H9 (cell line): ENCODE results near the gene RIOK3. TPM values are rescaled to one million over a fixed set of nuclear protein-coding genes. Genes with fewer than 3 reads are reported as not detected.

Experiments used
- DNase-seq: peaks from one replicate; pipeline ENCODE4 v3.0.0-alpha.2; 2017
- H2AFZ ChIP-seq: one replicate; pipeline ENCODE4 v1.6.1; 2013; ENCODE audit warnings: mild to moderate bottlenecking, low read length, control low read depth, moderate library complexity
- H2AK5ac ChIP-seq: 2 replicates; pipeline ENCODE4 v1.6.1; 2013; ENCODE audit warnings: low read length, control low read depth, mixed read lengths; ENCODE audit not compliant: insufficient read length
- H2BK120ac ChIP-seq: one replicate; pipeline ENCODE4 v1.6.1; 2013; ENCODE audit warnings: low read depth, mild to moderate bottlenecking, low read length, control low read depth, inconsistent platforms; ENCODE audit not compliant: poor library complexity, severe bottlenecking
- H2BK12ac ChIP-seq: 2 replicates; pipeline ENCODE4 v1.6.1; 2013; ENCODE audit warnings: low read length, control low read depth, mixed read lengths, low read depth; ENCODE audit not compliant: insufficient read length
- H2BK15ac ChIP-seq: 2 replicates; pipeline ENCODE4 v1.6.1; 2013; ENCODE audit warnings: low read depth, low read length, control low read depth
- H2BK20ac ChIP-seq: one replicate; pipeline ENCODE4 v1.6.1; 2013; ENCODE audit warnings: low read depth, mild to moderate bottlenecking, low read length, control low read depth, inconsistent platforms; ENCODE audit not compliant: poor library complexity, severe bottlenecking
- H2BK5ac ChIP-seq: 2 replicates; pipeline ENCODE4 v1.6.1; 2013; ENCODE audit warnings: low read length, control low read depth, mixed read lengths; ENCODE audit not compliant: insufficient read length
- H3K14ac ChIP-seq: 2 replicates; pipeline ENCODE4 v1.6.1; 2013; ENCODE audit warnings: low read length, control low read depth; ENCODE audit not compliant: insufficient read depth
- H3K18ac ChIP-seq: 2 replicates; pipeline ENCODE4 v1.6.1; 2013; ENCODE audit warnings: low read depth, mild to moderate bottlenecking, mixed read lengths, low read length, control low read depth; ENCODE audit not compliant: insufficient read length
- H3K23ac ChIP-seq: 2 replicates; pipeline ENCODE4 v1.6.1; 2013; ENCODE audit warnings: low read length, control low read depth, mixed read lengths, low read depth; ENCODE audit not compliant: insufficient read length
- H3K23me2 ChIP-seq: 2 replicates; pipeline ENCODE4 v1.6.1; 2013; ENCODE audit warnings: low read depth, mild to moderate bottlenecking, mixed read lengths, low read length, control low read depth; ENCODE audit not compliant: insufficient read length, poor library complexity, severe bottlenecking
- H3K27ac ChIP-seq: 2 replicates; pipeline ENCODE4 v1.5.1; 2013; ENCODE audit warnings: low read length, control low read depth, mixed read lengths, low read depth; ENCODE audit not compliant: insufficient read length
- H3K27me3 ChIP-seq: 2 replicates; pipeline ENCODE4 v1.6.1; 2013; ENCODE audit warnings: low read length, control low read depth, inconsistent platforms; ENCODE audit not compliant: insufficient read depth
- H3K4ac ChIP-seq: 2 replicates; pipeline ENCODE4 v1.6.1; 2013; ENCODE audit warnings: low read depth, mild to moderate bottlenecking, control low read depth, inconsistent platforms, low read length, moderate library complexity
- H3K4me1 ChIP-seq: 2 replicates; pipeline ENCODE4 v1.6.1; 2013; ENCODE audit warnings: low read length, control low read depth, inconsistent platforms; ENCODE audit not compliant: insufficient read depth
- H3K4me2 ChIP-seq: 2 replicates; pipeline ENCODE4 v1.6.1; 2013; ENCODE audit warnings: low read length, control low read depth, mixed read lengths; ENCODE audit not compliant: insufficient read length, insufficient read depth
- H3K56ac ChIP-seq: 2 replicates; pipeline ENCODE4 v1.6.1; 2013; ENCODE audit warnings: low read depth, mild to moderate bottlenecking, mixed read lengths, low read length, control low read depth; ENCODE audit not compliant: insufficient read length
- H3K79me1 ChIP-seq: 2 replicates; pipeline ENCODE4 v1.6.1; 2013; ENCODE audit warnings: low read depth, mild to moderate bottlenecking, moderate library complexity, low read length, control low read depth, inconsistent platforms; ENCODE audit not compliant: insufficient read depth, poor library complexity, severe bottlenecking
- H3K79me2 ChIP-seq: 2 replicates; pipeline ENCODE4 v1.6.1; 2013; ENCODE audit warnings: low read length, control low read depth, inconsistent platforms; ENCODE audit not compliant: insufficient read depth
- H3K9ac ChIP-seq: 2 replicates; pipeline ENCODE4 v1.6.1; 2013; ENCODE audit warnings: low read length, control low read depth, mixed read lengths; ENCODE audit not compliant: insufficient read length; ENCODE audit errors: extremely low read depth
- H3K9me3 ChIP-seq: one replicate; pipeline ENCODE4 v1.6.1; 2013; ENCODE audit warnings: low read depth, low read length, inconsistent platforms; ENCODE audit not compliant: control insufficient read depth
- H3T11ph ChIP-seq: one replicate; pipeline ENCODE4 v1.6.1; 2013; ENCODE audit warnings: mild to moderate bottlenecking, low read length, control low read depth, inconsistent platforms
- H4K20me1 ChIP-seq: one replicate; pipeline ENCODE4 v1.6.1; 2013; ENCODE audit not compliant: control insufficient read depth, insufficient read length, insufficient read depth
- H4K5ac ChIP-seq: 2 replicates; pipeline ENCODE4 v1.6.1; 2013; ENCODE audit warnings: low read depth, mild to moderate bottlenecking, mixed read lengths, low read length, control low read depth; ENCODE audit not compliant: insufficient read length
- H4K8ac ChIP-seq: replicated peaks from 2 replicates; pipeline ENCODE4 v1.6.1; 2013; ENCODE audit warnings: low read length, control low read depth, mixed read lengths, low read depth; ENCODE audit not compliant: insufficient read length
- H4K91ac ChIP-seq: 2 replicates; pipeline ENCODE4 v1.6.1; 2013; ENCODE audit warnings: low read depth, mild to moderate bottlenecking, moderate library complexity, mixed read lengths, low read length, control low read depth; ENCODE audit not compliant: insufficient read length
- H3K27ac Mint-ChIP-seq, 3 experiments: 2 replicates in 2 of 3; 3 replicates in 1 of 3; pipeline ENCODE4 v1.8.0; 2020 to 2021; ENCODE audit warnings: mixed read lengths in 3 of 3, mild to moderate bottlenecking in 1 of 3, moderate library complexity in 1 of 3
- H3K27me3 Mint-ChIP-seq: 2 replicates; pipeline ENCODE4 v1.8.0; 2021; ENCODE audit warnings: low read depth, mild to moderate bottlenecking, moderate library complexity, mixed read lengths
- H3K36me3 Mint-ChIP-seq, 3 experiments: 2 replicates in 2 of 3; 3 replicates in 1 of 3; pipeline ENCODE4 v1.8.0; 2020 to 2021; ENCODE audit warnings: low read depth in 3 of 3, mixed read lengths in 3 of 3; ENCODE audit not compliant: insufficient read depth in 1 of 3
- H3K4me1 Mint-ChIP-seq, 2 experiments: 2 replicates each; pipeline ENCODE4 v1.8.0; 2020; ENCODE audit warnings: mixed read lengths in 2 of 2
- H3K4me3 Mint-ChIP-seq, 2 experiments: 2 replicates in 1 of 2; 3 replicates in 1 of 2; pipeline ENCODE4 v1.8.0; 2020 to 2021; ENCODE audit warnings: mild to moderate bottlenecking in 2 of 2, mixed read lengths in 2 of 2, moderate library complexity in 1 of 2
- H3K9me3 Mint-ChIP-seq, 2 experiments: 2 replicates in 1 of 2; 3 replicates in 1 of 2; pipeline ENCODE4 v1.8.0; 2020; ENCODE audit warnings: mild to moderate bottlenecking in 2 of 2, mixed read lengths in 2 of 2, moderate library complexity in 1 of 2
- CTCF ChIP-seq: fragments of 200-600 bp; sonication (generic); conservative IDR thresholded peaks from 3 replicates; pipeline ENCODE4 v1.8.0; 2021; ENCODE audit warnings: antibody characterized with exemption, mild to moderate bottlenecking
- WGBS: extraction: QIAGEN DNeasy Blood & Tissue Kit; methylation state at CpG from one replicate; pipeline ENCODE4 v1.1.7; 2013; ENCODE audit warnings: missing lambda C conversion rate, low lambda C conversion rate, mixed read lengths; ENCODE audit not compliant: insufficient read length; ENCODE audit errors: extremely low coverage; 5-methylcytosine and 5-hydroxymethylcytosine counted together
- total RNA-seq: library from RNA; stranded (reverse); gene quantifications from 2 replicates; pipeline ENCODE4 v1.2.1, GENCODE V29; 2021

The RIOK3 gene
- total RNA-seq, 1 experiment from 2014 or later = 34.6 TPM

- Mint-ChIP-seq H3K9me3 (peaks cover 2 to 7% of the 10 kb centered on the region in 2 experiments; a peak in 3 of 5 replicates), H3K27me3 (peaks cover 4% of the 10 kb centered on the region; the same call in 1 of the 2 replicates), H3K27ac (no peak overlapping the region), H3K4me1 (0 out of 4 replicates have a peak, but pooled peaks cover 0 to 4% of the 10 kb centered on the region in 2 experiments), H3K4me3 (no peak overlapping the region), H3K36me3 (no peaks in the 10 kb centered on the region)
- Histone ChIP-seq H3K9ac (no peak overlapping the region), H3K4me1 (no peaks in the 10 kb centered on the region), H3K56ac (no peak overlapping the region), H4K8ac (no peak overlapping the region), H2BK5ac (no peak overlapping the region), H3T11ph (no peak overlapping the region), H4K5ac (no peak overlapping the region), H3K27ac (no peak overlapping the region), H2BK120ac (no peak overlapping the region), H3K18ac (no peak overlapping the region), H3K79me1 (no peaks in the 10 kb centered on the region), H3K4me2 (no peak overlapping the region), H2AK5ac (no peak overlapping the region), H4K20me1 (no peaks in the 10 kb centered on the region), H3K23ac (no peak overlapping the region), H3K23me2 (no peaks in the 10 kb centered on the region), H2BK15ac (no peak overlapping the region), H3K9me3 (no peaks in the 10 kb centered on the region), H3K4ac (no peak overlapping the region), H3K27me3 (no peaks in the 10 kb centered on the region), H2BK12ac (no peak overlapping the region), H3K14ac (no peak overlapping the region), H2BK20ac (no peak overlapping the region), H3K79me2 (no peaks in the 10 kb centered on the region), H2AFZ (no peak overlapping the region), H4K91ac (no peak overlapping the region)
- no CpG with 5 or more reads among the region's 12 CpGs for WGBS
- DNase-seq = no peak
- TF ChIP-seq CTCF = no peak
These were observed 42.8 kb downstream of the RIOK3 start for GRCh38 chr18:23495723-23496440.
